ENCODE results near the gene ADD3.

ADD3 gene

DNA sequence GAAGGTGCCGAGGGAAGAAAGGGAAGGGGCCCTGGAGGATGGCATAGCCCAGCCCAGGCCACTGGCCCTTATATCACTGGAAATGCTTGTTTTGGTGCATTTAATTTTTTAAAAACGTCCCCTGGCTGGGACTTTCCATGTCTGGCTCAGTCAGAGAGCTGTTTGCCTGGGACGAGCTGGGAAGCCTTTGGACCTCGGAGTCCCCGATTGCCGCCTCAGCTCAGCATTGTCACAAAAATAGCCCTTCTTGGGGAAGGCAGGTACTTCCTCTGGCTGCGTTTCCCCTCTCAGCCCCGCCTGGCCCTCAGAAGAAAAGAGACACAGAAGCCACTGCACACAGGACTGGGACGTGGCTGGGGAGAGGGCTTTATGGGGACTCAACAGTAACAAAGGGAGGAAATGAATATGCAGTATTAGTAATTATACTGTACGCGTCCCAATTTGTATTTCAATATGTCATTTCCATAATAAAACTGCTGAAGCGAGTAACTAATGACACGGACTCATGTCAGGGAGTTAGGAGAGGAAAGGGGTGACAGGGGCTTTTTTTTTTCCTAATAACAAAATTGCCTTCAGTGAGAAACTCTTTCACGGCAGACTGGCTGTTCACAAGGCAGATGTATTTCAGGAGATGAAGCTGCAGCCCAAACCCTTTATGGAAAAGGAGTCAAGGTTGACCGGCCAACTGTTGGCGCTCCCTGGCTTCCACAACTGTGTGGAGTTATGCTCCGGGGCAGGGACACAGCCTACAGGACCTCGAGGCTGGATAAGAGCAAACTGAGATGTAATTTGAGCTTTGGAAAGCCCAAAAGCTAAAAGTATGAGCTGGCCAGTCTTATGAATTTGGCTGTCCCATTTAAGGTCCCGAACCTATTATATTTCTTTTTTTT, 168.6 kb downstream of the ADD3 start:
- no peak for DNase-seq (ENCODE audit: low read depth, low spot score)

DNA sequence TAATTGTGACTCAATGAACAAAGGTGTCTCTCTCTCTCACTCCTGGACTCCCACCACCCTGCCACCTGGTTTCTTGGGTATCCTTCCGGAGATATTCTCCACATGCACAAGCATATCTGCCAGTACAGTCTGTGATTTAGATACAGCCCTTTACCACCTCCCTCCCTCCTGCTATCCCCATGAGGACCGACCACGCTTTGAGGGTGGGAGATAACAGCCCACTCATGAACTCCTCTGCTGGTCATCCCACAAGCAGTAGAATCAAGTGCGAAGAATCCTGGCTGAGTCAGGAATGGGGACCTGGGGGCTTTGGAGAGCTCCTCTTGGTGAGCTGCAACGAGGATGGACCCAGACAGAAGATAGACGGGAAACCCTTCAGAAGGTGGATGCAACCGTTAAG, 171.4 kb downstream of the ADD3 start:
- no peak for DNase-seq (ENCODE audit: low read depth, low spot score)

DNA sequence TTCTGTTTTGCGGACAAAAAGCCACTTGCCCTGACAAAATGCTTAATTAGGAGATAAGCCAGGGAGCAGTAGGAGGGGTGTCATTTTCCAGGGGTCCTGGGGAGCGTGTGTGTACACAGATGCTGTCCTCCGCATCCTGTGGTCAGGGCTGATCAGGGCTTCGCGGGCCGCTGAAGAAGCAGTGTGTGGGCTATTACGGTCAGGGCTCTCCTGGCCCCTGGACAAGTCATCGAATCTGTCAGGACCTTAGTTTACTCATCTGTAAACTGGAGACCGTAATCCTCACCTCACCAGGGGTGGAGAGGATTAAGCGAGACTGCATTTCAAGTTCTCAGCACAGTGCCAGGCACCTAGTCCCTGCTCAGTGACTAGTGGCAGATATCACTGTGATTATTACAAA, 173.7 kb downstream of the ADD3 start:
- DNase-seq (ENCODE audit: low read depth, low spot score): no peak

DNA sequence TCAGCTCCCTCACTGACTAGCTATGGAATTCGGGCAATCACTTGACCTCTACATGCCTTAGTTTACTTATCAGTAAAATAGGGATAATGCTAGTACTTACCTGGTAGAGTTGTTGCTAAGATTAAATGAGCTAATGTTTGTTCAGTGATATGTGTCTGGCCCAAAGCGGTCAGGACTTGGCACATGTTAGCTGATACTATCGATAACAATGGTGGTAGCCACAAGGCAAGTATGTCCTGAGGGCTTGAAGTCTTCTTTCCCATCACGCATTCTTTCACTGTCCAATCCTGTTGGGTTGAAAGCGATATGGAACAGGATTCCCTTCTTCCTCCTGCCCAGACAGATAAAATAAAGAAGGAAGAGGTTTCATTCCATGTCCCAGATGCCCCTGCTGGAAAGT, 174.1 kb downstream of the ADD3 start:
- DNase-seq (ENCODE audit: low read depth, low spot score): no peak

DNA sequence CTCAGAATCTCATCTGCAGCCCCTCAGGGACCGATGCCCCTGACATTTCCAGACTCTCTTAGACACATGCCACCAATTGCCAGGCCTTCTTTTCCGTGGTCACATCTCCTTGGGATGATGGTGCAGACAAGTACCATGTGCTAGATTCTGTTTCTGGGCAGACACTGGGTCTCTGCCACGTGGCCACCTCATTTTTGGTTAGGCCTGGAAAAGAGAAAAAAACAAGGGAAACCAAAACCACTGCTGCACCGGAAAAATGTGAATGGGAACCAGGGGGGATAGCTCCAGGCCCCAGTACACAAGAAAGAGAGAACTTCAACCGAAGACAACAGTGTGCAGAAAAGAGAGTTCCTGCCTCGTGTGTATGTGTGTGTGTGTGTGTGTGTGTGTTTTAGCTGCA, 176.6 kb downstream of the ADD3 start:
- DNase-seq (ENCODE audit: low read depth, low spot score): no peak
